Heart left ventricle (tissue), 16 donors: ENCODE data around the gene CAMTA1. TPM values are rescaled to one million over a fixed set of nuclear protein-coding genes. Genes with fewer than 3 reads are reported as not detected.

Source experiments
- ATAC-seq, 4 donors: fragments of 200-7000 bp; cut with Tn5 transposase; one replicate each; pipeline ENCODE4 v1.9.1; 2020 to 2022; ENCODE audit warnings: moderate library complexity in 4 of 4, mild to moderate bottlenecking in 3 of 4, moderate number of reproducible peaks in 1 of 4
- DNase-seq, 5 donors: peaks; one replicate each; pipeline ENCODE4 v3.0.0-alpha.2; 2020
- H3K27ac ChIP-seq, 12 donors: fragments of 200-600 bp; sonication (generic) in 4 of 12; one replicate each; pipeline versions ENCODE4 v1.5.0 to v1.8.0; 2016 to 2022; ENCODE audit warnings: mild to moderate bottlenecking in 2 of 12
- H3K27me3 ChIP-seq, 9 donors: fragments of 200-600 bp; sonication (generic) in 2 of 9; one replicate each; pipeline versions ENCODE4 v1.5.1 to v1.8.0; 2016 to 2022; ENCODE audit warnings: mild to moderate bottlenecking in 3 of 9
- H3K36me3 ChIP-seq, 9 donors: fragments of 200-600 bp; sonication (generic) in 2 of 9; one replicate each; pipeline versions ENCODE4 v1.5.0 to v1.8.0; 2018 to 2022; ENCODE audit warnings: mild to moderate bottlenecking in 2 of 9
- H3K4me1 ChIP-seq, 12 donors: fragments of 200-600 bp; sonication (generic) in 4 of 12; one replicate each; pipeline versions ENCODE4 v1.5.0 to v1.8.0; 2016 to 2022; ENCODE audit warnings: mild to moderate bottlenecking in 3 of 12
- H3K4me3 ChIP-seq, 12 donors: fragments of 200-600 bp; sonication (generic) in 4 of 12; one replicate each; pipeline versions ENCODE4 v1.5.0 to v1.8.0; 2017 to 2022; ENCODE audit warnings: mild to moderate bottlenecking in 9 of 12, moderate library complexity in 4 of 12
- H3K9me3 ChIP-seq, 12 donors: fragments of 200-600 bp; sonication (generic) in 4 of 12; one replicate each; pipeline versions ENCODE4 v1.5.0 to v1.8.0; 2016 to 2022; ENCODE audit warnings: mild to moderate bottlenecking in 1 of 12
- CTCF ChIP-seq, 12 donors: fragments of 200-600 bp; sonication (generic) in 4 of 12; IDR thresholded peaks; one replicate each; pipeline versions ENCODE4 v1.5.0 to v1.8.0; 2018 to 2022; ENCODE audit warnings: antibody characterized with exemption in 12 of 12, mild to moderate bottlenecking in 5 of 12
- POLR2A ChIP-seq, 2 donors: fragments of 450-650 bp; IDR thresholded peaks; one replicate each; pipeline ENCODE4 v1.6.1; 2017; ENCODE audit warnings: antibody characterized with exemption in 2 of 2, mild to moderate bottlenecking in 2 of 2, moderate library complexity in 2 of 2
- WGBS, 4 donors: extraction: QIAGEN DNeasy Blood & Tissue Kit in 2 of 4; methylation state at CpG; one replicate each; pipeline versions ENCODE4 v1.1.5 to v1.1.7; 2013 to 2018; 5-methylcytosine and 5-hydroxymethylcytosine counted together
- intact Hi-C, 10 donors: fragments of 100-400 bp; cut with DNase I; formaldehyde crosslinking; loops; one replicate each; pipeline versions ENCODE4 v1.11.1 to v1.14.2; 2022
- polyA plus RNA-seq, 2 donors: library from polyadenylated mRNA; stranded (reverse); fragments of 200-250 nt; gene quantifications; one replicate each; pipeline ENCODE4 v1.2.3, GENCODE V29; 2013
- total RNA-seq, 9 donors: library from RNA; depleted of rRNA in 2 of 9; stranded (reverse); fragments of >200 nt in 2 of 9; fragmentation: NEBNext Ultra II Directional in 3 of 9; extraction: Animal tissue kit (Norgen Biotek cat#: 25700) in 3 of 9; gene quantifications; one replicate each; pipeline versions ENCODE4 v1.1.0 to v1.2.4, GENCODE V29; 2016 to 2023
- donor health status: ischemic (EF 13 %, LVEDD 7.1; RV severe dilation, severe dysfunction).
- donor health status: healthy with polysubstance abuse.
- donor health status: DM: no; HTN: yes; CAD: no.
- donor health status: DM: no; HTN: no; CAD: no.
- donor health status: ischemic (EF 25% LVEDD 6.9; RV normal size, moderate dysfunction).
- donor health status: ischemic (EF 25% LVEDD 5.7; RV mildly dilated, moderate dysfunction).
- donor health status: healthy.
- donor health status: DM: yes; HTN: yes; CAD: no.
- donor health status: ischemic (EF 35%, LVEDD 5.7; RV mildly dilated, moderate dysfunction).
- donor health status: nonischemic (EF 11% LVEDD 7.7; RV severe dilation, severe dysfunction).
- donor health status: DM: yes; HTN: yes; CAD: no.
- donor health status: PGD.
- donor health status: ischemic (EF 29% LVEDD 5.4; RV normal size, mild dysfunction).
- donor health status: nonischemic (EF 23%, LVEDD 6.1; RV moderate dilation, normal function).

The CAMTA1 gene
- total and polyA plus RNA-seq, 11 donors, result 114 to 303 (median 137) TPM

DNA sequence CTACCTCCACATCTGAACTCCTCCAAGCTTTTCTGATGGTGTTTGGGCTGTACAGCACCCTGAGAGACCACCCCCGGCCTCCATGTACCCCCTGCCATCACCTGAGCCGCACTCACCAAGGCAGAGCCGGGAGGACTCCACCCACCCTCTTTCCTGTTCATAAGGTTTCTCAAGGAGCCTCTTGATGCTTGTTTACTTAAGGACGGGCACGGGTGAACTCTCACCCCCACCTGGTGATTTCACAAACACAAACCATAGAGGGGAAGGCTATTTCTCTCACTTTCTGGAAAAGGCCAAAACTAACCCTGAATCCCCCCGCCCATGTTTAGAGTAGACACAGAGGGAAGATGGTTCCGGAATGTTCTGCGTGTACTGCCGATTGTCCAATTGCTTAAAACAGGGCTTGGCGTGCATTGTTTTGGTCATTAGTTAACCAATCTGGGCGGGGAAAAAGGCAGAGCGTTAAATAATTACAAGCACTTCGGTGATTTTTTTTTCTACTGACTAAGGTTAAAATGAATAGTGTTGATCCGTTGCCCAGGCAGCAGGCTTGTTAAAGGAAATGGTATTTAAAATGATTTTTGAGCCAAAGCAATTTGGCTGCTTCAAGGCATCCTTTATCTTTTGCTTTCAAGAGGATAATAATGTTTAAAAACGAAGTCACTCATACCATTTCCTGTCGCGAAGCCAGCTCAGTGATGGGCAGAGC, 706.0 kb downstream of the CAMTA1 start:
- peak overlapping the region in 1 of 12 donors; percentile 12 for H3K4me3 ChIP-seq
- TF ChIP-seq CTCF (IDR thresholded peaks at IDR 0.05), result no peak
- TF ChIP-seq POLR2A (IDR thresholded peaks at IDR 0.05), result no peak
- intact Hi-C loops, result no loop called here
- no peaks in the 10 kb centered on the region for H3K36me3 ChIP-seq
- H3K27ac ChIP-seq, result peak overlapping the region in 3 of 12 donors; percentile 9 to 24 (median 19)
- WGBS, 4 donors, result 49 to 59% (median 53%) methylated on average over 17 of the region's 17 CpGs
- peaks cover 0 to 12% (median 0%) of the 10 kb centered on the region in 12 donors for H3K4me1 ChIP-seq
- peak in 3 of 4 donors; percentile 20 to 59 (median 23) for ATAC-seq
- H3K27me3 ChIP-seq, result no peaks in the 10 kb centered on the region
- DNase-seq, result no peak
- H3K9me3 ChIP-seq, result no peaks in the 10 kb centered on the region

DNA sequence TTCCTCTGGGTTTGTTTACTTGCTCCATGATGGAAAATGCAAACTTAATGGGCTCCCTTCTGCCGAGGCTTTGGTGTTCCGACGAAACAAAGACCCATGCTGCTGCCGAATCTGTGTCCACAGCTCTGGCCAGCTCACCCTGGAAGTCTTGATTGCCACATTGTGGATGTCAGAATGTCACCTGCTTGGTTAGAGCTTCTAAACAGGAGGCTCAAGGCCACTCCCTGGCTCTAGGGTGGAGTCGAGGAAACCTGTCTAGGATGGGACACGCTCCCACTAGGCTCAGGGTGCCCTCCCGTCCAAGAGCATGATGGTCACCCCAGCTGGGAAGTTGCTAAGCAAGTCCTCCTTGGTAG, 706.5 kb downstream of the CAMTA1 start:
- peak overlapping the region in 2 of 12 donors; percentile 9 to 24 for H3K27ac ChIP-seq
- no peaks in the 10 kb centered on the region for H3K27me3 ChIP-seq
- intact Hi-C loops, result no loop called here
- peaks cover 0 to 12% (median 0%) of the 10 kb centered on the region in 12 donors for H3K4me1 ChIP-seq
- DNase-seq (no peak), ATAC-seq (peak in 1 of 4 donors; percentile 22)
- WGBS, 4 donors, result 44 to 63% (median 50%) methylated on average over 5 to 7 of the region's 7 CpGs
- peak overlapping the region in 1 of 12 donors; percentile 12 for H3K4me3 ChIP-seq
- TF ChIP-seq POLR2A (IDR thresholded peaks at IDR 0.05) (no peak), CTCF (IDR thresholded peaks at IDR 0.05) (no peak)
- no peaks in the 10 kb centered on the region for H3K9me3 ChIP-seq
- H3K36me3 ChIP-seq, result no peaks in the 10 kb centered on the region

- peak in 1 of 5 donors; percentile 28 for DNase-seq
- no peak for TF ChIP-seq POLR2A (IDR thresholded peaks at IDR 0.05)
- no peak for TF ChIP-seq CTCF (IDR thresholded peaks at IDR 0.05)
- Histone ChIP-seq H3K36me3 (no peaks in the 10 kb centered on the region), H3K4me1 (peaks cover 0 to 12% (median 0%) of the 10 kb centered on the region in 12 donors), H3K27me3 (no peaks in the 10 kb centered on the region), H3K9me3 (no peaks in the 10 kb centered on the region), H3K4me3 (no peak overlapping the region), H3K27ac (no peak overlapping the region)
- no peak for ATAC-seq
- intact Hi-C loops, result no loop called here
- WGBS, 4 donors, result 83 to 92% (median 90%) methylated on average over 17 of the region's 17 CpGs
Observed at GRCh38 chr1:7493711-7494454, 708.6 kb downstream of the CAMTA1 start.

- Histone ChIP-seq H3K9me3 (no peaks in the 10 kb centered on the region), H3K4me3 (no peak overlapping the region), H3K4me1 (peaks cover 0 to 7% (median 0%) of the 10 kb centered on the region in 12 donors), H3K27ac (no peak overlapping the region), H3K27me3 (no peaks in the 10 kb centered on the region), H3K36me3 (no peaks in the 10 kb centered on the region)
- DNase-seq, result peak in 1 of 5 donors; percentile 43
- 48 to 60% (median 55%) methylated on average over 10 to 11 of the region's 11 CpGs for WGBS, 4 donors
- no peak for ATAC-seq
- TF ChIP-seq POLR2A (IDR thresholded peaks at IDR 0.05) (no peak), CTCF (IDR thresholded peaks at IDR 0.05) (no peak)
- intact Hi-C loops, result no loop called here
Observed at GRCh38 chr1:7495962-7496361, 710.7 kb downstream of the CAMTA1 start.
